OCI-LY7 (cell line): ENCODE data around the gene HTRA1. TPM values are rescaled to one million over a fixed set of nuclear protein-coding genes. Genes with fewer than 3 reads are reported as not detected.

Experiments used
- BruUV-seq: library from RNA; stranded (reverse); fragments of 400-500 nt; replicated peaks from 2 replicates; lab custom pipeline; 2021; lab: Mats Ljungman, UMichigan
- CTCF ChIA-PET: fragments of 300-600 bp; sonication (Branson Sonifier 250); formaldehyde crosslinking; loops from one replicate; lab custom pipeline; 2022; ENCODE audit warnings: antibody characterized with exemption; ENCODE audit not compliant: unreplicated experiment; lab: Charles Lee
- POLR2A ChIA-PET: fragments of 300-600 bp; sonication (Branson Sonifier 250); formaldehyde crosslinking; loops from one replicate; lab custom pipeline; 2022; ENCODE audit warnings: antibody characterized with exemption; lab: Charles Lee
- DNase-seq: peaks from one replicate; pipeline ENCODE4 v3.0.0-alpha.2; 2015; ENCODE audit warnings: low spot score
- H2AFZ ChIP-seq: fragments of 200-600 bp; sonication (generic), shearing (Covaris generic); 2 replicates; pipeline ENCODE4 v1.6.1; 2014; ENCODE audit warnings: mild to moderate bottlenecking, antibody characterized with exemption, low read length, moderate library complexity
- H3K27ac ChIP-seq: fragments of 200-600 bp; sonication (generic); 2 replicates; pipeline ENCODE4 v1.5.1; 2014; ENCODE audit warnings: mixed run types, low read depth, mild to moderate bottlenecking, moderate library complexity, low read length, inconsistent platforms; ENCODE audit not compliant: poor library complexity, severe bottlenecking
- H3K36me3 ChIP-seq: fragments of 200-600 bp; sonication (generic); 2 replicates; pipeline ENCODE4 v1.6.1; 2014; ENCODE audit warnings: mild to moderate bottlenecking, antibody characterized with exemption, low read length, moderate library complexity, mixed read lengths; ENCODE audit not compliant: insufficient read depth
- H3K4me1 ChIP-seq: fragments of 200-600 bp; sonication (generic); 2 replicates; pipeline ENCODE4 v1.5.1; 2014; ENCODE audit warnings: mild to moderate bottlenecking, low read length; ENCODE audit not compliant: insufficient read depth, poor library complexity, severe bottlenecking
- H3K4me2 ChIP-seq: fragments of 200-600 bp; sonication (generic); 2 replicates; pipeline ENCODE4 v1.6.1; 2014; ENCODE audit warnings: mild to moderate bottlenecking, low read length
- H3K4me3 ChIP-seq: fragments of 200-600 bp; sonication (generic); 2 replicates; pipeline ENCODE4 v1.5.1; 2014; ENCODE audit warnings: mild to moderate bottlenecking, low read depth, low read length; ENCODE audit not compliant: poor library complexity, severe bottlenecking
- H3K79me2 ChIP-seq: fragments of 200-600 bp; sonication (generic); 2 replicates; pipeline ENCODE4 v1.6.1; 2016; ENCODE audit warnings: low read depth, mild to moderate bottlenecking, low read length, moderate library complexity, mixed read lengths; ENCODE audit not compliant: insufficient read depth
- H3K9me2 ChIP-seq: fragments of 200-600 bp; sonication (generic); 2 replicates; pipeline ENCODE4 v1.6.1; 2016; ENCODE audit warnings: mild to moderate bottlenecking, low read length, mixed read lengths; ENCODE audit not compliant: insufficient read depth
- H3K9me3 ChIP-seq: fragments of 200-600 bp; sonication (generic); 2 replicates; pipeline ENCODE4 v1.6.1; 2014; ENCODE audit warnings: mild to moderate bottlenecking, mixed run types, low read length, mixed read lengths
- H4K20me1 ChIP-seq: fragments of 200-600 bp; sonication (generic); 2 replicates; pipeline ENCODE4 v1.6.1; 2014; ENCODE audit warnings: mild to moderate bottlenecking, antibody characterized with exemption, low read length, moderate library complexity, mixed read lengths; ENCODE audit not compliant: insufficient read depth
- EZH2phosphoT487 ChIP-seq: fragments of 200-600 bp; sonication (generic); IDR thresholded peaks from 2 replicates; pipeline ENCODE4 v1.6.1; 2018; ENCODE audit warnings: low read depth, borderline replicate concordance, mild to moderate bottlenecking, mixed run types, antibody characterized with exemption, low read length, moderate library complexity, mixed read lengths
- intact Hi-C: fragments of 100-400 bp; cut with micrococcal nuclease; formaldehyde crosslinking; loops from one replicate; pipeline ENCODE4 v1.10.0; 2022; ENCODE audit not compliant: unreplicated experiment
- total RNA-seq, 2 experiments: library from RNA; depleted of rRNA in 1 of 2; stranded (reverse); fragments of >200 nt in 1 of 2; shearing (Covaris generic) in 1 of 2; gene quantifications; 2 replicates each; pipeline ENCODE4 v1.2.3, GENCODE V29; 2014 to 2022
- TF ChIP-seq, protein P1 (sequence below): fragments of 200-600 bp; sonication (generic); conservative IDR thresholded peaks from 2 replicates; pipeline ENCODE4 v1.5.1; 2014; ENCODE audit warnings: mild to moderate bottlenecking, antibody characterized with exemption, low read length, moderate library complexity, mixed read lengths

HTRA1 gene
- total RNA-seq, 2 experiments from 2014 or later, result not detected

DNA sequence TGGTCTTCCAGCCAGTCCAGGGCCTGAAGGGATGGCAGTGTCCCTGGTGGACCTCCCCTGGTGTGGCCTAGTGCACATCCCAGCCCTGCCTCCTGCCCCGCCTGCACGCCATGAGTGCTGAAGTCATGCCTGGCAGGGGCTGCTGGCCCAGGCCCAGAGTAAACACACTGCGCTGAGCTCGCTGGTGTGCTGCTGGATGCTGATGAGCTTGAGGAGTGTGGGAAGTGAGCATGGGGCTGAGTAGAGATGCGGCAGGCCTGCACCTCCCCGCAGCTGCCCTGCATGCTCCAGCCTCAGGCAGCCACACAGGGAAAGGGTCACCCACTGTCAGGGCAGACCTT lies 43.2 kb downstream of the HTRA1 start:
- Histone ChIP-seq H3K27ac (no peak overlapping the region), H4K20me1 (no peaks in the 10 kb centered on the region), H3K4me1 (no peaks in the 10 kb centered on the region), H3K4me2 (no peak overlapping the region), H3K9me2 (no peaks in the 10 kb centered on the region), H3K4me3 (no peak overlapping the region), H3K9me3 (no peaks in the 10 kb centered on the region), H3K79me2 (no peaks in the 10 kb centered on the region), H3K36me3 (no peaks in the 10 kb centered on the region), H2AFZ (no peak overlapping the region)
- intact Hi-C loops, result no loop called here
- BruUV-seq, result no TSS peak
- TF ChIP-seq, protein P1, sequence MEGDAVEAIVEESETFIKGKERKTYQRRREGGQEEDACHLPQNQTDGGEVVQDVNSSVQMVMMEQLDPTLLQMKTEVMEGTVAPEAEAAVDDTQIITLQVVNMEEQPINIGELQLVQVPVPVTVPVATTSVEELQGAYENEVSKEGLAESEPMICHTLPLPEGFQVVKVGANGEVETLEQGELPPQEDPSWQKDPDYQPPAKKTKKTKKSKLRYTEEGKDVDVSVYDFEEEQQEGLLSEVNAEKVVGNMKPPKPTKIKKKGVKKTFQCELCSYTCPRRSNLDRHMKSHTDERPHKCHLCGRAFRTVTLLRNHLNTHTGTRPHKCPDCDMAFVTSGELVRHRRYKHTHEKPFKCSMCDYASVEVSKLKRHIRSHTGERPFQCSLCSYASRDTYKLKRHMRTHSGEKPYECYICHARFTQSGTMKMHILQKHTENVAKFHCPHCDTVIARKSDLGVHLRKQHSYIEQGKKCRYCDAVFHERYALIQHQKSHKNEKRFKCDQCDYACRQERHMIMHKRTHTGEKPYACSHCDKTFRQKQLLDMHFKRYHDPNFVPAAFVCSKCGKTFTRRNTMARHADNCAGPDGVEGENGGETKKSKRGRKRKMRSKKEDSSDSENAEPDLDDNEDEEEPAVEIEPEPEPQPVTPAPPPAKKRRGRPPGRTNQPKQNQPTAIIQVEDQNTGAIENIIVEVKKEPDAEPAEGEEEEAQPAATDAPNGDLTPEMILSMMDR, result no peak
- no peak for TF ChIP-seq EZH2phosphoT487
- DNase-seq, result no peak
- ChIA-PET POLR2A (no interaction called here), CTCF (no interaction called here)

DNA sequence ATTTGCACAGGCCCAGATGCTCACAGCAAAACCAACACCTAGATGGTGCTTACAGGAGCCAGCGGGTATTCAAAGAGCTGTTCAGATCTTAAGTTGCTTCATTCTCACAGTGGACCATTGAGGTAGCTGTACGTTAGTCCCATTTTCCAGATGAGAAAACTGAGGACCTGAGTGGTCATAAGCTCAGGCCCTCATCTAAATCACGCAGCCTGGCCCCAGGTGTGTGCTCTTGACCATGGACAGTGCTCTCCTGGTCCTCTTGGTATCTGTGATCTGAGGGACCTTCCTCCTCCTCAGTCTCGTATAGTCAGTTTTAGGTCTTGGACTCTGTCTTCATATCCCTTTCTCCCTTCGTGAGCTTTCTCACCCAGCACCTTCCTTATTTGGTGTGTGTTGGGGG lies 43.7 kb downstream of the HTRA1 start:
- H3K79me2 ChIP-seq, result no peaks in the 10 kb centered on the region
- no peaks in the 10 kb centered on the region for H3K36me3 ChIP-seq
- H4K20me1 ChIP-seq, result no peaks in the 10 kb centered on the region
- H3K4me2 ChIP-seq, result no peak overlapping the region
- POLR2A ChIA-PET, result no interaction called here
- no peak overlapping the region for H3K27ac ChIP-seq
- no peaks in the 10 kb centered on the region for H3K4me1 ChIP-seq
- BruUV-seq, result no TSS peak
- no peak overlapping the region for H3K4me3 ChIP-seq
- no peaks in the 10 kb centered on the region for H3K9me3 ChIP-seq
- intact Hi-C loops, result no loop called here
- no peaks in the 10 kb centered on the region for H3K9me2 ChIP-seq
- TF ChIP-seq, protein P1, result no peak
- no peak for TF ChIP-seq EZH2phosphoT487
- DNase-seq, result no peak
- CTCF ChIA-PET, result no interaction called here
- no peak overlapping the region for H2AFZ ChIP-seq

DNA sequence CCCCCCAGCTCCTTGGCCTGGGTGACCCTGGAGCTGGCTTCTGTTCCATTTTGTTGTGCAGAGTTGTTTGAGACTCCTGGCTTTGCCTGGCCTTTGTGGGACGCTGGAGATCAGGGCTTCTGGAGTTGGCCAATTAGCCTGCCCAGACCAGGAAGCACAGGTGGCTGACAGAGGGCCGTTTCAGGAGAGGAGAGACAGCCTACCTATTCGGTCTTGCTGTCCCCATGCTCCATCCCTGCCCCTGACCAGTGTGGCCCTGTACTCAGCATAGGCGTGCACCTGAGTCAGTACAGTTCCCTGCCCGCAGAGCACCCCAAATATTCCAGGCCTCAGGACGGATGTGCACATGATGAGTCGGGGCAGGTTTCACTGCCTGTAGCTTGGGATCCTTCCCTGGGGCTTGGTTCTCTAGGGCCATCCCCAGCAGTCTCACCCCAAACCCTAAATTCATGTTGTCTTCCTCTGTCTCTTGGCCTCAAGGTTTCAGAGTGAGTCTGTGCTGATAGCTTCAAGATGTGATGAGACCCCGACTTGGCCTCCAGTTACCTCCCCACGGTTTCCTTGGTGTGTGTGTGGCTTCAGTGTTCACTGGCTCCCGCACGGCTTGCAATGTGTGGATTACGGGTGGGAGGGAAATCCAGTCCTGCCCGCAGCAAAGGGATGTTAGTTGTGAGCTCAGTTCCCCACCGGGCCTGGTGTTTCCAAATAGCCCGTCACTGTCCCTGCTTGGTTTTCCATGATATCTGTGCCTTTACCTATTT lies 44.7 kb downstream of the HTRA1 start:
- Histone ChIP-seq H3K9me3 (no peaks in the 10 kb centered on the region), H4K20me1 (no peaks in the 10 kb centered on the region), H3K4me2 (no peak overlapping the region), H3K4me3 (no peak overlapping the region), H3K36me3 (no peaks in the 10 kb centered on the region), H2AFZ (no peak overlapping the region), H3K9me2 (no peaks in the 10 kb centered on the region), H3K79me2 (no peaks in the 10 kb centered on the region), H3K4me1 (no peaks in the 10 kb centered on the region), H3K27ac (no peak overlapping the region)
- POLR2A ChIA-PET, result interaction anchor here (0.6 kb wide), 1 partner anchor 215 kb away, joined by 3 read pairs; no protein-coding TSS in a partner anchor
- intact Hi-C loops, result no loop called here
- DNase-seq, result no peak
- no TSS peak for BruUV-seq
- no peak for TF ChIP-seq EZH2phosphoT487
- TF ChIP-seq, protein P1, result no peak
- CTCF ChIA-PET, result no interaction called here
